ENCODE results near the gene RAB8A.

DNA sequence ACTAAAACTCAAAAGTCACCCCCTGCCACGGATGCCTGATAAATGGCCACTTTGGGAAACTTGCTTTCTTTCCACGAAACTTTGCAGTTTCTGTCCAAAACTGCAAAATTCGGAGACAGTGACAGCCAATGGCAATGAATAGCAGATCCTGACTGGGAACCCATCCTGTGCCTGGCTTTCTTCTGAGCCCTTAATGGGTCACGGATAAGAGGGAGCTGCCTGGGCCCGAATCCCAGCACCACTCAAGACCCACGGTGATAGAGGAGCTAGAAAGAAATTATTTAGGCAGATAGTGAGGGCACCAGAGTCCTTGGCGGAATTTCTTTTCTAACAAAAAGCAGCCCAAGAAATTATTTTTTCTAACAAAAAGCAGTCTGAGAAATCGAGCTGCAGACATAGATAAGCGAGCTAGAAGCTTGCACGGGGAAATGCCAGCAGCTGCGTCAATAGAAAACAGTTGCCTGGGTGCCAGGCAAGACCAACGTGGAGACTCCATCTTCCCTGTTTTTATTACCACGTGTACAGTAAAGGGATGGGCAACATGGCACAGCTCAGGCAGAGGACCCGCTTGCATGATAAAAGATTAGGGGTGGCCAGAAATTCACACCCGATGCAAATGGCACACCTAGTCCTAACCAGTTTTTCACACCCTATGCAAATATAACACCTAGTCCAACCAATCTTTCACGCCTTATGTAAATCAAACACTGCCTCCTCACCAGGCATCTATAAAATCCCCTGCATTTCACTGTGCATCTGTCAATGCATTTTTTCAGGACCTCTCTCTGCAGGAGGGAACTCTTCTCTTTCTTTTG is 24.7 kb downstream of the RAB8A start:
- TF ChIP-seq EZH2 (IDR thresholded peaks at IDR 0.05; ENCODE audit: borderline replicate concordance, low read depth, low read length, poor library complexity, severe bottlenecking) (no peak), CTCF (conservative IDR thresholded peaks at IDR 0.05; ENCODE audit: low read depth, low read length) (no peak)

All from A673 (cell line).